HepG2 (cell line): ENCODE results near the gene PURB. TPM values are rescaled to one million over a fixed set of nuclear protein-coding genes. Genes with fewer than 3 reads are reported as not detected.
A peak's percentile ranks its signal among the peaks of the same experiment; 100 is the strongest.

Experiments used
- GMEB1 ChIP-seq: sonication (generic); formaldehyde crosslinking; IDR thresholded peaks from 2 replicates; pipeline ENCODE4 v1.5.1; 2020; ENCODE audit warnings: missing genetic modification reagents, mild to moderate bottlenecking, borderline replicate concordance
- NR2F6 ChIP-seq, 2 experiments: IDR thresholded peaks; 2 replicates each; pipeline ENCODE4 v1.6.1; 2016; ENCODE audit warnings: antibody characterized with exemption in 1 of 2, mild to moderate bottlenecking in 1 of 2
- PRDM4 ChIP-seq: sonication (generic); formaldehyde crosslinking; IDR thresholded peaks from 2 replicates; pipeline ENCODE4 v1.9.0; 2021; ENCODE audit warnings: missing genetic modification reagents, borderline replicate concordance
- ZBTB14 ChIP-seq: sonication (generic); formaldehyde crosslinking; IDR thresholded peaks from 2 replicates; pipeline ENCODE4 v1.4.0; 2020; ENCODE audit warnings: missing genetic modification reagents
- ZNF337 ChIP-seq: sonication (generic); formaldehyde crosslinking; IDR thresholded peaks from 2 replicates; pipeline ENCODE4 v1.5.1; 2020; ENCODE audit warnings: missing genetic modification reagents, low read depth, mild to moderate bottlenecking, borderline replicate concordance
- ZNF558 ChIP-seq: sonication (generic); formaldehyde crosslinking; IDR thresholded peaks from 2 replicates; pipeline ENCODE4 v1.9.0; 2022; ENCODE audit warnings: mild to moderate bottlenecking, missing genetic modification reagents, borderline replicate concordance
- ZNF780A ChIP-seq: sonication (generic); formaldehyde crosslinking; IDR thresholded peaks from 2 replicates; pipeline ENCODE4 v1.8.0; 2022; ENCODE audit warnings: mild to moderate bottlenecking, missing genetic modification reagents, moderate library complexity
- polyA plus RNA-seq, 8 experiments: library from polyadenylated mRNA; depleted of rRNA in 3 of 8; stranded (reverse) in 7 of 8; unstranded in 1 of 8; fragments of >200 nt; fragmentation: Illumina TruSeq in 4 of 8; extraction: Trizol in 4 of 8; gene quantifications; 2 replicates each; pipeline versions ENCODE4 v1.2.1 to v1.2.3, GENCODE V29; 2011 to 2016; ENCODE audit warnings: low read depth in 4 of 8, missing spikeins in 1 of 8, mixed read lengths in 1 of 8; ENCODE audit not compliant: insufficient read depth in 1 of 8
- total RNA-seq, 5 experiments: library from RNA; depleted of rRNA; stranded (reverse); fragments of >200 nt; fragmentation: Illumina TruSeq; extraction: Trizol; gene quantifications; 2 replicates each; pipeline ENCODE4 v1.2.3, GENCODE V29; 2016; ENCODE audit warnings: low read depth in 1 of 5

Gene PURB
- total and polyA plus RNA-seq, 2 of the 13 experiments (the other 11 are each of a cell fraction or from before 2014, with no cell fraction given): 2.3 to 4.3 TPM

GRCh38 chr7:44846816-44847508 is 38.4 kb downstream of the PURB start (continued):
- TF ChIP-seq ZNF337 (CRISPR knock-in tag) (0 out of 2 replicates have a peak, but pooled peaks have one; percentile 25), GMEB1 (peak; percentile 35; the same call in 1 of the 2 replicates), ZNF558 (CRISPR knock-in tag) (0 out of 2 replicates have a peak, but pooled peaks have one; percentile 39), PRDM4 (CRISPR knock-in tag) (no peak), NR2F6 (IDR thresholded peaks at IDR 0.05) (no peak), NR2F6 (CRISPR knock-in tag; IDR thresholded peaks at IDR 0.05) (no peak), ZNF780A (CRISPR knock-in tag) (0 out of 2 replicates have a peak, but pooled peaks have one; percentile 44), ZBTB14 (no peak)
